Measurements from ENCODE around the gene TRPM7.

The TRPM7 gene

DNA sequence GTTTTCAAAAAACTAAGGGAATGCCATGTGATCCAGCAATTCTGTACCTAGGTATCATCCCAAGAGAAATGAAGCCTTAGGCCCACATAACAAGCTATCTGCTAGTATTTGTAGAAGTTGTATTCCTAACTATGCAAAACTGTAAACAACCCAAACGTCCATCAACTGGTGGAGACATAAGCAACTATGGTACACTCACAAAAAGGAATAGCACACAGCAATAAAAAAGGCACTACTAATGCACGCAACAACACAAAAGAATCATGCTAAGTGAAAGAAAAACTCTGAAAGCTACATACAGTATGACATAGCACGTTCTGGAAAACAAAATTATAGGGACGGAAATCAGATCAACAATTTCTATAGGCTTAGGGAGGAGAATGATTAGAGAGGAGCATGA is 155.4 kb downstream of the TRPM7 start:
- H3K9me3 ChIP-seq (ENCODE audit: low read length), result no peaks in the 10 kb centered on the region
- H3K4me2 ChIP-seq (ENCODE audit: low read length), result no peak overlapping the region
- H3K4me1 ChIP-seq (ENCODE audit: insufficient read depth, low read length, severe bottlenecking), result no peaks in the 10 kb centered on the region
- H3K79me2 ChIP-seq (ENCODE audit: insufficient read depth, low read length), result no peaks in the 10 kb centered on the region
- H3K36me3 ChIP-seq (ENCODE audit: insufficient read depth, low read length), result no peaks in the 10 kb centered on the region
- TF ChIP-seq, protein P1, sequence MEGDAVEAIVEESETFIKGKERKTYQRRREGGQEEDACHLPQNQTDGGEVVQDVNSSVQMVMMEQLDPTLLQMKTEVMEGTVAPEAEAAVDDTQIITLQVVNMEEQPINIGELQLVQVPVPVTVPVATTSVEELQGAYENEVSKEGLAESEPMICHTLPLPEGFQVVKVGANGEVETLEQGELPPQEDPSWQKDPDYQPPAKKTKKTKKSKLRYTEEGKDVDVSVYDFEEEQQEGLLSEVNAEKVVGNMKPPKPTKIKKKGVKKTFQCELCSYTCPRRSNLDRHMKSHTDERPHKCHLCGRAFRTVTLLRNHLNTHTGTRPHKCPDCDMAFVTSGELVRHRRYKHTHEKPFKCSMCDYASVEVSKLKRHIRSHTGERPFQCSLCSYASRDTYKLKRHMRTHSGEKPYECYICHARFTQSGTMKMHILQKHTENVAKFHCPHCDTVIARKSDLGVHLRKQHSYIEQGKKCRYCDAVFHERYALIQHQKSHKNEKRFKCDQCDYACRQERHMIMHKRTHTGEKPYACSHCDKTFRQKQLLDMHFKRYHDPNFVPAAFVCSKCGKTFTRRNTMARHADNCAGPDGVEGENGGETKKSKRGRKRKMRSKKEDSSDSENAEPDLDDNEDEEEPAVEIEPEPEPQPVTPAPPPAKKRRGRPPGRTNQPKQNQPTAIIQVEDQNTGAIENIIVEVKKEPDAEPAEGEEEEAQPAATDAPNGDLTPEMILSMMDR (IDR thresholded peaks at IDR 0.05; ENCODE audit: low read length), result no peak
- no peak for TF ChIP-seq EZH2 (IDR thresholded peaks at IDR 0.05; ENCODE audit: borderline replicate concordance, low read length)
- H4K20me1 ChIP-seq (ENCODE audit: insufficient read depth, low read length), result no peaks in the 10 kb centered on the region
- no peak overlapping the region for H3K27ac ChIP-seq (ENCODE audit: low read depth, low read length, poor library complexity, severe bottlenecking)
- no peak overlapping the region for H2AFZ ChIP-seq (ENCODE audit: low read length)
- H3F3A ChIP-seq (ENCODE audit: insufficient read depth, low read length), result no peaks in the 10 kb centered on the region
- H3K9me2 ChIP-seq (ENCODE audit: low read depth, low read length), result no peaks in the 10 kb centered on the region
- H3K4me3 ChIP-seq (ENCODE audit: low read depth, low read length, poor library complexity, severe bottlenecking), result no peak overlapping the region
- no peaks in the 10 kb centered on the region for H3K27me3 ChIP-seq (ENCODE audit: insufficient read depth, low read length)
- no peak overlapping the region for H3K9ac ChIP-seq (ENCODE audit: low read length)

DNA sequence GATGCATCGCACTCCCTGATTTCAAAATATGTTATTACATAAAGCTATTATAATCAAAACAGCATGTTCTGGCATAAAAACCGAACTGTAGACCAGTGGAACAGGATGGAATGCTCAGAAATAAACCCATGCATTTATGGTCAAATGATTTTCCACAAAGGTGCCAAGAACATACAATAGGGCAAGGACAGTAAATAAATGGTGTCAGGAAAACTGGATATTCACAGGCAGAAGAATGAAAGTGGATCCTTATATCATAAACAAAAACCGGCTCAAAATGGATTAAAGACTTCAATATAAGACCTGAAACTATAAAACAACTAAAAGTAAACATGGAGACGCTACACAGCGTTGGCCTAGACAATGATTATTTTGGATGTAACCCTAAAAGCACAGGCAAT is 162.7 kb downstream of the TRPM7 start:
- H4K20me1 ChIP-seq (ENCODE audit: insufficient read depth, low read length), result no peaks in the 10 kb centered on the region
- TF ChIP-seq, protein P1 (IDR thresholded peaks at IDR 0.05; ENCODE audit: low read length), result no peak
- TF ChIP-seq EZH2 (IDR thresholded peaks at IDR 0.05; ENCODE audit: borderline replicate concordance, low read length), result no peak
- no peaks in the 10 kb centered on the region for H3K9me3 ChIP-seq (ENCODE audit: low read length)
- no peak overlapping the region for H3K9ac ChIP-seq (ENCODE audit: low read length)
- no peak overlapping the region for H2AFZ ChIP-seq (ENCODE audit: low read length)
- no peaks in the 10 kb centered on the region for H3F3A ChIP-seq (ENCODE audit: insufficient read depth, low read length)
- no peak overlapping the region for H3K27ac ChIP-seq (ENCODE audit: low read depth, low read length, poor library complexity, severe bottlenecking)
- H3K4me2 ChIP-seq (ENCODE audit: low read length), result no peak overlapping the region
- H3K27me3 ChIP-seq (ENCODE audit: insufficient read depth, low read length), result no peaks in the 10 kb centered on the region
- no peaks in the 10 kb centered on the region for H3K4me1 ChIP-seq (ENCODE audit: insufficient read depth, low read length, severe bottlenecking)
- no peak overlapping the region for H3K4me3 ChIP-seq (ENCODE audit: low read depth, low read length, poor library complexity, severe bottlenecking)
- H3K36me3 ChIP-seq (ENCODE audit: insufficient read depth, low read length), result no peaks in the 10 kb centered on the region
- H3K9me2 ChIP-seq (ENCODE audit: low read depth, low read length), result no peaks in the 10 kb centered on the region
- no peaks in the 10 kb centered on the region for H3K79me2 ChIP-seq (ENCODE audit: insufficient read depth, low read length)

DNA sequence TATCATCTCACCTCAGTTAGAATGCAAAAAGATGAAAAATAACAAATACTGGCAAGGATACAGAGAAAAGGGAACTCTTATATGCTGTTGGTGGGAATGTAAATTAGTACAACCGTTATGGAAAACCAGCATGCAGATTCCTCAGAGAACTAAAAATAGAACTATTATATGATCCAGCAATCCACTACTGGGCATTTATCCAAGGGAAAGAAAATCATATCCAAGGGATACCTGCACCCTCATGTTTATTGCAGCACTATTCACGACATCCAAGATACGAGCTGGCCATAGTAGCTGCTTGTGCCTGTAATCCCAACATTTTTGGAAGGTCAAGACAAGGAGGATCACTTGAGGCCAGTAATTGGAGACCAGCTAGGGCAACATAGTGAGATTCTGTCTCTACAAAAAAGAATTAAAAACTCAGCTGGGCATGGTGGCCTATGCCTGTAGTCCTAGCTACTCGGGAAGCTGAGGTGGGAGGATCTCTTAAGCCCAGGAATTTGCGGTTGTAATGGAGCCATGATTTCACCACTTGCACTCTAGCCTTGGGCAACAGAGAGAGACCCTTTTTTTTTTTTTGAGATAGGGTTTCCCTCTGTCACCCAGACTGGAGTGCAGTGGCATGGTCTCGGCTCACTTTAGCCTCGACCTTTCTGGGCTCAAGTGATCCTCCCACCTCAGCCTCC is 166.7 kb downstream of the TRPM7 start:
- Histone ChIP-seq H3K4me1 (ENCODE audit: insufficient read depth, low read length, severe bottlenecking) (no peaks in the 10 kb centered on the region), H4K20me1 (ENCODE audit: insufficient read depth, low read length) (no peaks in the 10 kb centered on the region), H3K4me3 (ENCODE audit: low read depth, low read length, poor library complexity, severe bottlenecking) (no peak overlapping the region), H3K36me3 (ENCODE audit: insufficient read depth, low read length) (no peaks in the 10 kb centered on the region), H3F3A (ENCODE audit: insufficient read depth, low read length) (no peaks in the 10 kb centered on the region), H3K4me2 (ENCODE audit: low read length) (no peak overlapping the region), H3K79me2 (ENCODE audit: insufficient read depth, low read length) (no peaks in the 10 kb centered on the region), H3K27me3 (ENCODE audit: insufficient read depth, low read length) (no peaks in the 10 kb centered on the region), H2AFZ (ENCODE audit: low read length) (no peak overlapping the region), H3K9me3 (ENCODE audit: low read length) (0 out of 2 replicates have a peak, but pooled peaks cover 4% of the 10 kb centered on the region), H3K9ac (ENCODE audit: low read length) (no peak overlapping the region), H3K27ac (ENCODE audit: low read depth, low read length, poor library complexity, severe bottlenecking) (no peak overlapping the region), H3K9me2 (ENCODE audit: low read depth, low read length) (no peaks in the 10 kb centered on the region)
- TF ChIP-seq, protein P1 (IDR thresholded peaks at IDR 0.05; ENCODE audit: low read length), result no peak
- no peak for TF ChIP-seq EZH2 (IDR thresholded peaks at IDR 0.05; ENCODE audit: borderline replicate concordance, low read length)
